Ovary (tissue), 3 donors: ENCODE measurements around the gene SLC4A7.

Source experiments
- CTCF ChIP-seq, 3 donors: fragments of 450-650 bp in 2 of 3; fragments of 200-600 bp in 1 of 3; IDR thresholded peaks; one replicate each; pipeline versions ENCODE4 v1.5.1 to v1.8.0; 2016 to 2022; ENCODE audit warnings: antibody characterized with exemption in 3 of 3, mild to moderate bottlenecking in 1 of 3
- POLR2A ChIP-seq: fragments of 450-650 bp; IDR thresholded peaks from one replicate; pipeline ENCODE4 v1.6.1; 2017; ENCODE audit warnings: antibody characterized with exemption, mild to moderate bottlenecking, moderate library complexity
- donor health status: DM: no; HTN: no; CAD: no.

GRCh38 chr3:27387625-27388024 is 96.6 kb downstream of the SLC4A7 start:
- TF ChIP-seq CTCF (IDR thresholded peaks at IDR 0.05) = no peak
- TF ChIP-seq POLR2A = no peak
